PC-9 (cell line): ENCODE results near the gene GPR37L1. TPM values are rescaled to one million over a fixed set of nuclear protein-coding genes. Genes with fewer than 3 reads are reported as not detected.

Source experiments
- BruUV-seq: library from RNA; stranded (reverse); fragments of 400-500 nt; replicated peaks from 2 replicates; lab custom pipeline; 2021; lab: Mats Ljungman, UMichigan
- CTCF ChIA-PET: fragments of 300-600 bp; sonication (Branson Sonifier 250); formaldehyde crosslinking; loops from one replicate; lab custom pipeline; 2022; ENCODE audit warnings: antibody characterized with exemption; lab: Charles Lee
- POLR2A ChIA-PET: fragments of 300-600 bp; sonication (Branson Sonifier 250); formaldehyde crosslinking; loops from one replicate; lab custom pipeline; 2022; ENCODE audit warnings: antibody characterized with exemption; ENCODE audit not compliant: unreplicated experiment; lab: Charles Lee
- DNase-seq, 2 experiments: peaks; one replicate each; pipeline versions ENCODE4 v3.0.0 to v3.0.0-alpha.2; 2015 to 2022; ENCODE audit warnings: mixed read lengths in 1 of 2
- H2AFZ ChIP-seq: fragments of 200-600 bp; sonication (generic); 2 replicates; pipeline ENCODE4 v1.8.1; 2017; ENCODE audit warnings: antibody characterized with exemption
- H3F3A ChIP-seq: fragments of 200-600 bp; sonication (generic); 2 replicates; pipeline ENCODE4 v1.8.1; 2017; ENCODE audit warnings: antibody characterized with exemption, mild to moderate bottlenecking, low read depth; ENCODE audit not compliant: insufficient read depth
- H3K27ac ChIP-seq: fragments of 200-600 bp; sonication (generic); 2 replicates; pipeline ENCODE4 v1.6.1; 2016; ENCODE audit warnings: mixed run types
- H3K27me3 ChIP-seq: fragments of 200-600 bp; sonication (generic); 2 replicates; pipeline ENCODE4 v1.6.1; 2016; ENCODE audit warnings: low read depth, mixed run types; ENCODE audit not compliant: insufficient read depth
- H3K36me3 ChIP-seq: fragments of 200-600 bp; sonication (generic); 2 replicates; pipeline ENCODE4 v1.6.1; 2016; ENCODE audit warnings: low read depth, mixed run types
- H3K4me1 ChIP-seq: fragments of 200-600 bp; sonication (generic); replicated peaks from 2 replicates; pipeline ENCODE4 v1.6.1; 2016; ENCODE audit warnings: mixed run types; ENCODE audit not compliant: insufficient read depth
- H3K4me2 ChIP-seq: fragments of 200-600 bp; sonication (generic); 2 replicates; pipeline ENCODE4 v1.6.1; 2017; ENCODE audit warnings: mixed run types
- H3K4me3 ChIP-seq: fragments of 200-600 bp; sonication (generic); 2 replicates; pipeline ENCODE4 v1.6.1; 2016; ENCODE audit warnings: mixed run types
- H3K79me2 ChIP-seq: fragments of 200-600 bp; sonication (generic); 2 replicates; pipeline ENCODE4 v1.6.1; 2017; ENCODE audit warnings: low read depth, mixed run types
- H3K9me2 ChIP-seq: fragments of 200-600 bp; sonication (generic); 2 replicates; pipeline ENCODE4 v1.8.1; 2017; ENCODE audit warnings: mild to moderate bottlenecking; ENCODE audit not compliant: insufficient read depth
- H3K9me3 ChIP-seq: fragments of 200-600 bp; sonication (generic); 2 replicates; pipeline ENCODE4 v1.8.1; 2016; ENCODE audit warnings: low read depth; ENCODE audit not compliant: insufficient read depth
- H4K20me1 ChIP-seq: fragments of 200-600 bp; sonication (generic); 2 replicates; pipeline ENCODE4 v1.8.1; 2017; ENCODE audit not compliant: insufficient read depth
- CTCF ChIP-seq: fragments of 200-600 bp; sonication (generic); conservative IDR thresholded peaks from 2 replicates; pipeline ENCODE4 v1.6.1; 2017; ENCODE audit warnings: mixed run types, antibody characterized with exemption, mild to moderate bottlenecking, moderate library complexity
- EZH2 ChIP-seq: fragments of 200-600 bp; sonication (generic); IDR thresholded peaks from 2 replicates; pipeline ENCODE4 v1.8.0; 2017; ENCODE audit warnings: antibody characterized with exemption, low read depth
- intact Hi-C: fragments of 100-400 bp; cut with micrococcal nuclease; formaldehyde crosslinking; loops from one replicate; pipeline ENCODE4 v1.10.0; 2022; ENCODE audit not compliant: unreplicated experiment
- total RNA-seq: library from RNA; stranded (reverse); gene quantifications from 2 replicates; pipeline ENCODE4 v1.2.3, GENCODE V29; 2021

GPR37L1 gene
- total RNA-seq, 1 experiment from 2014 or later, result 0.33 TPM

GRCh38 chr1:202093858-202094257 is 28.9 kb upstream of the GPR37L1 start:
- no peaks in the 10 kb centered on the region for H3K36me3 ChIP-seq
- TF ChIP-seq CTCF (no peak), EZH2 (no peak)
- H3K9me2 ChIP-seq, result no peaks in the 10 kb centered on the region
- no peak overlapping the region for H3K27ac ChIP-seq
- BruUV-seq, result no TSS peak
- H3K79me2 ChIP-seq, result no peaks in the 10 kb centered on the region
- no peaks in the 10 kb centered on the region; the same call in 1 of the 2 replicates for H3K4me1 ChIP-seq
- H2AFZ ChIP-seq, result no peak overlapping the region
- POLR2A ChIA-PET, result interaction anchor here (0.6 kb wide), 1 partner anchor 11 kb away, joined by 5 read pairs; no protein-coding TSS in a partner anchor
- CTCF ChIA-PET, result no interaction called here
- intact Hi-C loops, result no loop called here
- no peak overlapping the region for H3K4me2 ChIP-seq
- peaks cover 9% of the 10 kb centered on the region; the same call in 1 of the 2 replicates for H3F3A ChIP-seq
- no peaks in the 10 kb centered on the region for H4K20me1 ChIP-seq
- no peak for DNase-seq
- H3K4me3 ChIP-seq, result no peak overlapping the region
- no peaks in the 10 kb centered on the region for H3K27me3 ChIP-seq
- no peaks in the 10 kb centered on the region for H3K9me3 ChIP-seq

GRCh38 chr1:202101184-202101583 is 21.5 kb upstream of the GPR37L1 start:
- Histone ChIP-seq H4K20me1 (no peaks in the 10 kb centered on the region), H3K9me2 (no peaks in the 10 kb centered on the region), H2AFZ (no peak overlapping the region), H3K27me3 (no peaks in the 10 kb centered on the region), H3F3A (peaks cover 23% of the 10 kb centered on the region), H3K4me3 (no peak overlapping the region), H3K4me2 (no peak overlapping the region), H3K4me1 (peaks cover 35% of the 10 kb centered on the region), H3K27ac (no peak overlapping the region), H3K36me3 (no peaks in the 10 kb centered on the region), H3K79me2 (no peaks in the 10 kb centered on the region), H3K9me3 (no peaks in the 10 kb centered on the region)
- intact Hi-C loops, result loop anchor here (10.0 kb wide), 1 partner anchor 386 kb away; no protein-coding TSS in a partner anchor
- TF ChIP-seq CTCF (no peak), EZH2 (no peak)
- CTCF ChIA-PET, result interaction anchor here (0.6 kb wide), 1 partner anchor 16 kb away, joined by 9 read pairs; no protein-coding TSS in a partner anchor
- no peak for DNase-seq
- POLR2A ChIA-PET, result no interaction called here
- no TSS peak for BruUV-seq

GRCh38 chr1:202104073-202104472 is 18.6 kb upstream of the GPR37L1 start:
- H3K9me2 ChIP-seq, result no peaks in the 10 kb centered on the region
- no peak overlapping the region for H3K4me2 ChIP-seq
- BruUV-seq, result no TSS peak
- H3F3A ChIP-seq, result peaks cover 51% of the 10 kb centered on the region
- ChIA-PET POLR2A (no interaction called here), CTCF (no interaction called here)
- H3K27ac ChIP-seq, result peak overlapping the region; percentile 99
- no peaks in the 10 kb centered on the region for H3K9me3 ChIP-seq
- H3K4me3 ChIP-seq, result no peak overlapping the region
- no peaks in the 10 kb centered on the region for H3K27me3 ChIP-seq
- H3K36me3 ChIP-seq, result no peaks in the 10 kb centered on the region
- TF ChIP-seq CTCF (no peak), EZH2 (no peak)
- no peak overlapping the region for H2AFZ ChIP-seq
- intact Hi-C loops, result loop anchor here (10.0 kb wide), 1 partner anchor 389 kb away; no protein-coding TSS in a partner anchor
- H3K4me1 ChIP-seq, result peaks cover 63% of the 10 kb centered on the region
- DNase-seq, result no peak
- no peaks in the 10 kb centered on the region for H4K20me1 ChIP-seq
- no peaks in the 10 kb centered on the region for H3K79me2 ChIP-seq
